RWPE2 (cell line): Measurements from ENCODE around the gene MCM3AP.

Experiments
- ATAC-seq: fragments of 200-7000 bp; cut with Tn5 transposase; 3 replicates; pipeline ENCODE4 v1.9.1; 2021; ENCODE audit warnings: low read depth
- DNase-seq: peaks from one replicate; pipeline ENCODE4 v3.0.0-alpha.2; 2020; ENCODE audit warnings: low spot score
- H3K27ac ChIP-seq: fragments of 450-650 bp; 2 replicates; pipeline ENCODE4 v1.5.1; 2017; ENCODE audit warnings: mild to moderate bottlenecking; ENCODE audit not compliant: poor library complexity, severe bottlenecking
- H3K27me3 ChIP-seq: fragments of 250-450 bp; sonication (Bioruptor Pico); 2 replicates; pipeline ENCODE4 v1.5.1; 2021; ENCODE audit warnings: mild to moderate bottlenecking, moderate library complexity; ENCODE audit not compliant: insufficient read depth, poor library complexity, severe bottlenecking
- H3K36me3 ChIP-seq: fragments of 250-450 bp; sonication (Bioruptor Pico); 2 replicates; pipeline ENCODE4 v1.5.1; 2020; ENCODE audit warnings: low read depth, mild to moderate bottlenecking, moderate library complexity
- H3K4me1 ChIP-seq: fragments of 250-450 bp; sonication (Bioruptor Pico); 2 replicates; pipeline ENCODE4 v1.5.1; 2021; ENCODE audit warnings: mild to moderate bottlenecking, moderate library complexity; ENCODE audit not compliant: insufficient read depth, poor library complexity, severe bottlenecking
- H3K4me3 ChIP-seq: fragments of 250-450 bp; sonication (Bioruptor Pico); 2 replicates; pipeline ENCODE4 v1.5.1; 2021; ENCODE audit warnings: mild to moderate bottlenecking, moderate library complexity; ENCODE audit not compliant: severe bottlenecking
- H3K9me3 ChIP-seq: fragments of 250-450 bp; sonication (Bioruptor Pico); 2 replicates; pipeline ENCODE4 v1.5.1; 2021; ENCODE audit warnings: mild to moderate bottlenecking, moderate library complexity; ENCODE audit not compliant: severe bottlenecking
- CTCF ChIP-seq: fragments of 450-650 bp; IDR thresholded peaks from one replicate; pipeline ENCODE4 v1.5.1; 2017; ENCODE audit warnings: mild to moderate bottlenecking, moderate library complexity; ENCODE audit not compliant: poor library complexity, severe bottlenecking

MCM3AP gene

GRCh38 chr21:46215436-46216131 lies 69.8 kb downstream of the MCM3AP start:
- Histone ChIP-seq H3K4me3 (no peak overlapping the region), H3K36me3 (peaks cover 81% of the 10 kb centered on the region), H3K27me3 (no peaks in the 10 kb centered on the region), H3K9me3 (no peaks in the 10 kb centered on the region), H3K27ac (no peak overlapping the region), H3K4me1 (no peaks in the 10 kb centered on the region)
- DNase-seq, result peak; percentile 66
- TF ChIP-seq CTCF, result no peak
- no peak for ATAC-seq

GRCh38 chr21:46214478-46215340 lies 70.7 kb downstream of the MCM3AP start:
- Histone ChIP-seq H3K27ac (no peak overlapping the region), H3K4me1 (no peaks in the 10 kb centered on the region), H3K4me3 (no peak overlapping the region), H3K27me3 (no peaks in the 10 kb centered on the region), H3K9me3 (no peaks in the 10 kb centered on the region), H3K36me3 (peaks cover 81% of the 10 kb centered on the region)
- ATAC-seq (no peak), DNase-seq (peak; percentile 68)
- no peak for TF ChIP-seq CTCF

GRCh38 chr21:46213620-46214286 lies 71.7 kb downstream of the MCM3AP start:
- no peaks in the 10 kb centered on the region for H3K9me3 ChIP-seq
- no peak overlapping the region for H3K27ac ChIP-seq
- H3K27me3 ChIP-seq, result no peaks in the 10 kb centered on the region
- DNase-seq (peak; percentile 58), ATAC-seq (no peak)
- H3K36me3 ChIP-seq, result peaks cover 80% of the 10 kb centered on the region
- H3K4me3 ChIP-seq, result no peak overlapping the region
- H3K4me1 ChIP-seq, result no peaks in the 10 kb centered on the region
- no peak for TF ChIP-seq CTCF

GRCh38 chr21:46212721-46213484 lies 72.5 kb downstream of the MCM3AP start:
- Histone ChIP-seq H3K9me3 (no peaks in the 10 kb centered on the region), H3K4me1 (no peaks in the 10 kb centered on the region), H3K4me3 (no peak overlapping the region), H3K27ac (no peak overlapping the region), H3K27me3 (no peaks in the 10 kb centered on the region), H3K36me3 (peaks cover 79% of the 10 kb centered on the region)
- TF ChIP-seq CTCF, result no peak
- ATAC-seq (no peak; the same call in 2 of the 3 replicates), DNase-seq (peak; percentile 63)
